Coronary artery (tissue), 2 donors: Measurements from ENCODE around the gene EVX2.

Experiments
- DNase-seq: peaks from one replicate; pipeline ENCODE4 v3.0.0-alpha.2; 2017; ENCODE audit warnings: low spot score
- H3K27ac ChIP-seq, 2 donors: fragments of 200-600 bp; sonication (generic); one replicate each; pipeline ENCODE4 v1.5.1; 2016 to 2019
- H3K4me3 ChIP-seq: fragments of 200-600 bp; sonication (generic); 2 replicates; pipeline ENCODE4 v1.5.1; 2016; ENCODE audit warnings: mild to moderate bottlenecking, moderate library complexity
- CTCF ChIP-seq: fragments of 200-600 bp; sonication (generic); IDR thresholded peaks from one replicate; pipeline ENCODE4 v1.5.1; 2019; ENCODE audit warnings: antibody characterized with exemption

Gene EVX2

GRCh38 chr2:176129813-176130146 lies 46.0 kb upstream of the EVX2 start:
- DNase-seq = no peak
- Histone ChIP-seq H3K4me3 (peak overlapping the region; percentile 68), H3K27ac (peak overlapping the region in 1 of 2 donors; percentile 78)
- TF ChIP-seq CTCF = no peak

DNA sequence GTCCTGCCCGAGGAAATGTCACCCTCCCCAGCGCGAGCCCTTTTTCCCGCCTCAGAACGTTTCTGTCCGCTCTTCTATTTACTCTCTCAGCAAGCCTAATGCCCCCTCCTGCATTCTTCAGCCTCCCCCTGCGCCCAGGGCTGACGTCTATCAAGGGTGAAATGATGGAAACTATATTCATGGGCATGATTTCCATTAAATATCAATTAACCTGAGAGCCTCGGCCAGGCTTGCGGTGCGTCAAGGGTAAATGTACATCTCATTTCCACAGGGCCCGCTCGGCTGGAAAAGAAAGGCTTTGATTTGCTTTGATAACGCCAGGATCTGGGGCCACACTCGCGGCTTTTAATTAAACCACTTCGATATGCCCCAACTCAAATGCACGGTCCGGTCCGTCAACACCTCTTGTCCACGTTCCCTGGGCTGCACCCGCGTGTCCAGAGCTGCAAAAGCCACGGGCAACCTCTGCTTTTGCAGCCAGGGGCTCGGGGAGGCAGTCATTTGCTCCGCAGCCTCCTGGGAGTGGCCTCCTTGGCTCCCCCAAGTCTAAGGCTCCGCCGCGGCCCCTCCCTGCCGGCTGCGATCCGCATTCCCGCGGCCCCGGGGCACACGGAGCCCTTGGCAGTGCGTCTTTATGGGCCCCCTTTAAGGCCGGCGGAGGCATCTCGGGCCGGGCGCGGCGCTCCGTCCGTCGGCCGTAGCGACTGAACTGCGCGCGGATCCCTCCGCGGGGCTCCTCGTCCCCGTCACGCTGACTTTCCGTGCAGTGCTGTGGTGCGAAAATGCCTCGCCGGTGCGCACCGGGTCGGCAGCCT lies 45.4 kb upstream of the EVX2 start, which contains the start of gene HOXD8:
Gene HOXD8, plus strand, starts transcription at position 724 of the 815 bp plus-strand sequence. CDS start 662 bp downstream, outside the sequence.
- Histone ChIP-seq H3K4me3 (peak within 1 kb of the TSS; percentile 68), H3K27ac (peak within 1 kb of the TSS; percentile 36 to 78)
- no peak for DNase-seq
- TF ChIP-seq CTCF = no peak

- TF ChIP-seq CTCF = no peak
- Histone ChIP-seq H3K4me3 (peak overlapping the region; percentile 68), H3K27ac (peak overlapping the region in 1 of 2 donors; percentile 78)
- no peak for DNase-seq
These were observed 44.6 kb upstream of the EVX2 start for GRCh38 chr2:176128172-176128981.

DNA sequence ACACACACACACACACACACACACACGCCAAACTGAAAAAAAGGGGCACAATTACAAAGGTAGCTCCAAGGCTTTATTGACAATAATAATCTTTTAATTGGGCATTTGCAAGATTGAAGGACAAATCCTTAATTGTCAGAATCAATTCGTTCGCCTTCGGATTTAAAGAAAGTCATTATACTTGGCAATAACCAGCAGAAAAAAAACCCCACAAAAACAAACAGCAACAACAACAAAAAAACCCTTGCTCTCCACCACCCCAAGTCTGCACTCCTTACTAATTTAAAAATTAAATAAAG lies 44.0 kb upstream of the EVX2 start:
- no peak overlapping the region for H3K4me3 ChIP-seq
- DNase-seq = no peak
- no peak overlapping the region for H3K27ac ChIP-seq
- TF ChIP-seq CTCF = no peak

DNA sequence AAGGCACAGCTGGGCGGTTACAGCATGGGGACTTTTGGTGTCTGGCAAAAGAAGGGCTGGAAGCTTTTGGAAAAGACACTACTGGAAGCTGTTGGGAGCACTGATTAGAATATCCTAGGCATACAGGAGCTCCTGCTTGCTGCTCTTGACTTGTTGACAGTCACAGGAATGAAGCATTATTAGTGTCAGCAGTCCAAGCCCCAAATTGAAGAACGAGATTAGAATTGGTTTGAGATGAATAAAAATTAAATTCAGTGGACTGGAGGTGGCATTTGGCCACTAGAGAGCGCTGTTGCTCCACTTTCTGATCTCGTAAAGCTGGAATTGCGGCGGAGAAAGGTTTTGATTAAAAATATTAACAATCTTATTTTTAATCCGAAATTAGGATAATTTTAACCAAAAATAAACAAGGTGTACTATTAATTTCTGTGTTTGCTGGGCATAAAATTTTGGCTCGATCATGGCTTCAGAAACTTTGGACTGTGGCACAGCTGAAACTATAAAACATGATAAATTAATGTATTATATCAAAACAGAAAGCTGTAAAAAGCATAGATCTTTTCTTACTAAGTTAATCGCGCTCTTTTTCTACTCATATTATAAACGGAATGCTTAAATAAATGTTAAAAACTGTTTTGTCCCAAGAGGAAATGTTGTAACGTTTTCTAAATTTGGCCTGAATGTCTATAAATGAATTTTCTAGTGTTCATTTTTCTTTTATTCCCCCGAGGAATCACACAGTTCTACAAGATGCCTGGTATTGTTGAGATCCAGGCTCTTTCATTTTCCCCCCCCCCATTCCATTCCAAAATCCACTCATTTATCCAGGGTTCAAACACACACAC lies 43.4 kb upstream of the EVX2 start:
- no peak for DNase-seq
- TF ChIP-seq CTCF = peak; percentile 90
- Histone ChIP-seq H3K27ac (no peak overlapping the region), H3K4me3 (no peak overlapping the region)

DNA sequence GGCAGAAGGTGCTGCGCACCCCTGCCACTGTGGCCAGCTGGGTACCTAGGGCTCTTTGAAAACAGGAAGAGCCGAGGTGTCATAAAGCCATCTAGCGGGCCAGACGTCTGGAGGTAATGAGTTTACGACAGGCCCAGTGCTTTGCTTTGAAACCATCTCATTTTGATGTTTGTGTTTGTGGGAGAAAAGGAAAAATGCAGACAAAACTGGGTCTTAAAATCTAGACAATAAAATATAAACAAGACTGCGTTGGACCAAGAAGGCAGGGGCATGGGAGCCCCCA lies 42.0 kb upstream of the EVX2 start:
- Histone ChIP-seq H3K4me3 (no peak overlapping the region), H3K27ac (no peak overlapping the region)
- no peak for DNase-seq
- TF ChIP-seq CTCF = no peak
